Mammary epithelial cell (primary cell): Measurements from ENCODE around the gene OLFML2A.

Source experiments
- EZH2 ChIP-seq: IDR thresholded peaks from 2 replicates; pipeline ENCODE4 v1.6.1; 2012; ENCODE audit warnings: low read length, inconsistent platforms, borderline replicate concordance
- TF ChIP-seq, protein P1 (sequence below), 2 donors: IDR thresholded peaks in 1 of 2; conservative IDR thresholded peaks in 1 of 2; 2 replicates each; pipeline ENCODE4 v1.5.1; 2011 to 2012; ENCODE audit warnings: inconsistent platforms in 2 of 2, low read length in 2 of 2, mild to moderate bottlenecking in 2 of 2, control low read depth in 1 of 2, low read depth in 1 of 2; ENCODE audit not compliant: insufficient read depth in 1 of 2; ENCODE audit errors: extremely low read depth in 1 of 2

DNA sequence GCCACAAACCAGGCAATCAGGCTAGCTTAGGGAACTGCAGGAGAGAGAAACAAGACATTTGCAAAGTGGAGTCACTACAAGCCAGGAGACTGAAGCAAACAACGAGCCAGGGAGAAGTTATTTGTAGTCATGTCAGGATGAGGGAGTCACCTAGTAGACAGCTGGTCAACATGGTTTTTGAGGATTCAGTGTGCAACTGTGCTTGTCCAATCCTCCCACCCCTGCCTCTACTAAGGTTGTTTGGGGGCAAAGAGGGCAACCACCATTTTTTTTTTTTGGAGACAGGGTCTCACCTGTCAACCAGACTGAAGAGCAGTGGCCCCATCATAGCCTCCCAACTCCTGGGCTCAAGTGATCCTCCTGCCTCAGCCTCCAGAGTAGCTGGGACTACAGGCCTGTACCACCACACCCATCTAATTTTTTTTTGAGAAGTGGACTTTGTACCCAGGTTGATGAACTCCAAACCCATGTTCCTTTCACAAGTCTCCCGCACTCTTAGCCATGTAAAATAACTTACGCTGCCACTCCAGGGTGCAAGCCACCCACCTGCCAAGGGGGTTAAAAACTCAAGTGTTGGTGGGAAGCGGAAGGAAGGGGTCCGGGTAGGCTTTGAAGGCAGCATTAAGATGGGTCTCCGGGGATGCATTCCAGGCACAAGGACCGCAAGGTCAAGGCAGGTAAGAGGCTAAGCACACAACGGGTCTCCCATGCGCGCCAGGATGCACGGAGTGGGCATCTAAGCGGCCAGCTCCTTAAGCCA is 83.8 kb downstream of the OLFML2A start:
- TF ChIP-seq, protein P1, sequence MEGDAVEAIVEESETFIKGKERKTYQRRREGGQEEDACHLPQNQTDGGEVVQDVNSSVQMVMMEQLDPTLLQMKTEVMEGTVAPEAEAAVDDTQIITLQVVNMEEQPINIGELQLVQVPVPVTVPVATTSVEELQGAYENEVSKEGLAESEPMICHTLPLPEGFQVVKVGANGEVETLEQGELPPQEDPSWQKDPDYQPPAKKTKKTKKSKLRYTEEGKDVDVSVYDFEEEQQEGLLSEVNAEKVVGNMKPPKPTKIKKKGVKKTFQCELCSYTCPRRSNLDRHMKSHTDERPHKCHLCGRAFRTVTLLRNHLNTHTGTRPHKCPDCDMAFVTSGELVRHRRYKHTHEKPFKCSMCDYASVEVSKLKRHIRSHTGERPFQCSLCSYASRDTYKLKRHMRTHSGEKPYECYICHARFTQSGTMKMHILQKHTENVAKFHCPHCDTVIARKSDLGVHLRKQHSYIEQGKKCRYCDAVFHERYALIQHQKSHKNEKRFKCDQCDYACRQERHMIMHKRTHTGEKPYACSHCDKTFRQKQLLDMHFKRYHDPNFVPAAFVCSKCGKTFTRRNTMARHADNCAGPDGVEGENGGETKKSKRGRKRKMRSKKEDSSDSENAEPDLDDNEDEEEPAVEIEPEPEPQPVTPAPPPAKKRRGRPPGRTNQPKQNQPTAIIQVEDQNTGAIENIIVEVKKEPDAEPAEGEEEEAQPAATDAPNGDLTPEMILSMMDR (conservative IDR thresholded peaks at IDR 0.05 in 1 of 2, IDR thresholded peaks at IDR 0.05 in 1 of 2; ENCODE audit: extremely low read depth in 1 of 2, insufficient read depth in 1 of 2, low read depth in 1 of 2, low read length in 2 of 2), result no peak
- TF ChIP-seq EZH2, result no peak
